NK-92 treated with Interleukin-12 subunit alpha and Interleukin-12 subunit beta, amount 100 ng/mL, for 24 hours (cell line): ENCODE measurements around the gene FXYD7.
"Not testable (repeated sequence)": the region's sequence is repeated elsewhere in the genome, so short reads cannot be mapped to it uniquely, and the experiment has no call there.

Experiments used
- DNase-seq: peaks from one replicate; lab custom pipeline; 2025; lab: John Stamatoyannopoulos, UW

The FXYD7 gene

GRCh38 chr19:35165200-35166058, 22.4 kb downstream of the FXYD7 start:
- DNase-seq: no peak

- no peak for DNase-seq
Observed at GRCh38 chr19:35166100-35167063, 23.3 kb downstream of the FXYD7 start.

GRCh38 chr19:35167251-35168119, 24.4 kb downstream of the FXYD7 start:
- no peak for DNase-seq

GRCh38 chr19:35168196-35168595, 25.1 kb downstream of the FXYD7 start:
- no peak for DNase-seq

- DNase-seq: no peak
Observed at GRCh38 chr19:35169221-35169995, 26.4 kb downstream of the FXYD7 start.

GRCh38 chr19:35170359-35171061, 27.5 kb downstream of the FXYD7 start:
- DNase-seq: no peak

GRCh38 chr19:35171730-35172129, 28.7 kb downstream of the FXYD7 start:
- no peak for DNase-seq

- no peak for DNase-seq
Observed at GRCh38 chr19:35174226-35174625, 31.2 kb downstream of the FXYD7 start.

GRCh38 chr19:35176181-35176570, 33.1 kb downstream of the FXYD7 start:
- DNase-seq: no peak

GRCh38 chr19:35177377-35178274, 34.6 kb downstream of the FXYD7 start:
- DNase-seq: no peak

GRCh38 chr19:35178701-35179100, 35.6 kb downstream of the FXYD7 start:
- no peak for DNase-seq

GRCh38 chr19:35179830-35180229, 36.8 kb downstream of the FXYD7 start:
- DNase-seq: no peak

- no peak for DNase-seq
Observed at GRCh38 chr19:35181387-35181786, 38.3 kb downstream of the FXYD7 start.

- DNase-seq: no peak
Observed at GRCh38 chr19:35184267-35184666, 41.2 kb downstream of the FXYD7 start.

GRCh38 chr19:35184884-35185283, 41.8 kb downstream of the FXYD7 start:
- DNase-seq: no peak

- no peak for DNase-seq
Observed at GRCh38 chr19:35194012-35194984, 51.2 kb downstream of the FXYD7 start.

- no peak for DNase-seq
Observed at GRCh38 chr19:35195830-35196229, 52.8 kb downstream of the FXYD7 start.

GRCh38 chr19:35196861-35197260, 53.8 kb downstream of the FXYD7 start:
- DNase-seq: not testable (repeated sequence)
